HCT116 (cell line): ENCODE measurements around the gene EPHA3. TPM values are rescaled to one million over a fixed set of nuclear protein-coding genes. Genes with fewer than 3 reads are reported as not detected.

Experiments
- ATAC-seq: fragments of 200-7000 bp; cut with Tn5 transposase; 2 replicates; pipeline ENCODE4 v1.9.1; 2020; ENCODE audit warnings: mild to moderate bottlenecking, moderate library complexity
- BruUV-seq: library from RNA; stranded (reverse); fragments of 400-500 nt; replicated peaks from 2 replicates; lab custom pipeline; 2021; lab: Mats Ljungman, UMichigan
- CTCF ChIA-PET: fragments of 300-600 bp; sonication (Branson Sonifier 250); formaldehyde crosslinking; loops from one replicate; lab custom pipeline; 2021; ENCODE audit warnings: antibody characterized with exemption; lab: Charles Lee
- POLR2A ChIA-PET: fragments of 300-600, 350-600 bp; sonication (Branson Sonifier 250); formaldehyde crosslinking; loops from one replicate; lab custom pipeline; 2021; ENCODE audit warnings: antibody characterized with exemption; lab: Charles Lee
- RAD21 ChIA-PET, 2 experiments: fragments of 300-600 bp; sonication (Branson Sonifier 250); formaldehyde crosslinking; loops; one replicate each; lab custom pipeline; 2023; ENCODE audit warnings: low total read pairs in 2 of 2; ENCODE audit not compliant: uncharacterized antibody in 2 of 2, unreplicated experiment in 2 of 2, low non-redundant PET in 1 of 2; lab: Charles Lee
- DNase-seq: peaks from one replicate; pipeline ENCODE4 v3.0.0-alpha.2; 2010; ENCODE audit warnings: low read depth, low spot score
- H2AFZ ChIP-seq: fragments of 200-600 bp; shearing (Covaris generic), sonication (generic); 2 replicates; pipeline ENCODE4 v1.6.1; 2017; ENCODE audit warnings: low read depth, mixed run types, mixed read lengths, antibody characterized with exemption, low read length; ENCODE audit not compliant: poor library complexity, severe bottlenecking
- H3K27ac ChIP-seq: 2 replicates; pipeline ENCODE4 v1.5.1; 2012; ENCODE audit warnings: low read depth, low read length
- H3K27me3 ChIP-seq: fragments of 200-600 bp; sonication (generic); 2 replicates; pipeline ENCODE4 v1.6.1; 2016; ENCODE audit warnings: mixed run types, low read length, mixed read lengths; ENCODE audit not compliant: insufficient read depth
- H3K36me3 ChIP-seq, 2 experiments: fragments of 200-500 bp in 1 of 2; fragments of 200-600 bp in 1 of 2; sonication (Bioruptor generic) in 1 of 2; sonication (generic) in 1 of 2; 2 replicates each; pipeline versions ENCODE4 v1.5.1 to v1.6.1; 2014 to 2016; ENCODE audit warnings: low read length in 2 of 2, inconsistent platforms in 1 of 2, mixed read lengths in 1 of 2, mixed run types in 1 of 2; ENCODE audit not compliant: insufficient read depth in 2 of 2, control insufficient read depth in 1 of 2
- H3K4me1 ChIP-seq, 2 experiments: fragments of 200-600 bp in 1 of 2; sonication (generic) in 1 of 2; 2 replicates each; pipeline versions ENCODE4 v1.5.1 to v1.6.1; 2012 to 2017; ENCODE audit warnings: low read length in 2 of 2, inconsistent platforms in 1 of 2, mild to moderate bottlenecking in 1 of 2, mixed read lengths in 1 of 2, mixed run types in 1 of 2, moderate library complexity in 1 of 2; ENCODE audit not compliant: insufficient read depth in 2 of 2, control insufficient read depth in 1 of 2
- H3K4me2 ChIP-seq: fragments of 200-600 bp; sonication (generic); 2 replicates; pipeline ENCODE4 v1.6.1; 2017; ENCODE audit warnings: mixed run types, low read length, mixed read lengths
- H3K4me3 ChIP-seq, 2 experiments: fragments of 200-600 bp in 1 of 2; sonication (generic) in 1 of 2; replicated peaks in 1 of 2; 2 replicates each; pipeline ENCODE4 v1.5.1; 2011 to 2016; ENCODE audit warnings: low read length in 2 of 2, control low read depth in 1 of 2, low read depth in 1 of 2, mild to moderate bottlenecking in 1 of 2, mixed read lengths in 1 of 2, mixed run types in 1 of 2
- H3K79me2 ChIP-seq: fragments of 200-600 bp; sonication (generic); 2 replicates; pipeline ENCODE4 v1.6.1; 2017; ENCODE audit warnings: mild to moderate bottlenecking, mixed run types, low read length, moderate library complexity, mixed read lengths; ENCODE audit not compliant: insufficient read depth
- H3K9ac ChIP-seq: fragments of 200-600 bp; sonication (generic); 2 replicates; pipeline ENCODE4 v1.6.1; 2016; ENCODE audit warnings: low read length, mixed read lengths
- H3K9me2 ChIP-seq: fragments of 200-600 bp; sonication (generic), shearing (Covaris generic); 2 replicates; pipeline ENCODE4 v1.6.1; 2017; ENCODE audit warnings: mixed run types, mild to moderate bottlenecking, moderate library complexity; ENCODE audit not compliant: insufficient read depth
- H3K9me3 ChIP-seq, 2 experiments: fragments of 200-500 bp in 1 of 2; fragments of 200-600 bp in 1 of 2; sonication (Bioruptor generic) in 1 of 2; sonication (generic) in 1 of 2; 2 replicates each; pipeline ENCODE4 v1.6.1; 2014 to 2017; ENCODE audit warnings: low read length in 2 of 2, mixed read lengths in 2 of 2, inconsistent platforms in 1 of 2, low read depth in 1 of 2, mild to moderate bottlenecking in 1 of 2, mixed run types in 1 of 2, moderate library complexity in 1 of 2; ENCODE audit not compliant: control insufficient read depth in 1 of 2, insufficient read depth in 1 of 2
- H4K20me1 ChIP-seq: fragments of 200-600 bp; sonication (generic), shearing (Covaris generic); 2 replicates; pipeline ENCODE4 v1.6.1; 2017; ENCODE audit warnings: mixed run types, mild to moderate bottlenecking, moderate library complexity; ENCODE audit not compliant: insufficient read depth
- CEBPB ChIP-seq: IDR thresholded peaks from 2 replicates; pipeline ENCODE4 v1.6.1; 2012; ENCODE audit warnings: low read depth
- ELF1 ChIP-seq: IDR thresholded peaks from 2 replicates; pipeline ENCODE4 v1.6.1; 2012; ENCODE audit warnings: low read depth, borderline replicate concordance
- EZH2phosphoT487 ChIP-seq: fragments of 200-600 bp; IDR thresholded peaks from 2 replicates; pipeline ENCODE4 v1.6.1; 2018; ENCODE audit warnings: antibody characterized with exemption, borderline replicate concordance
- JUND ChIP-seq: IDR thresholded peaks from 2 replicates; pipeline ENCODE4 v1.6.1; 2012
- POLR2A ChIP-seq: IDR thresholded peaks from 2 replicates; pipeline ENCODE4 v1.7.0; 2011; ENCODE audit warnings: borderline replicate concordance; ENCODE audit not compliant: insufficient read depth, insufficient read length; ENCODE audit errors: extremely low read depth
- POLR2AphosphoS5 ChIP-seq: IDR thresholded peaks from 2 replicates; pipeline ENCODE4 v1.6.1; 2011; ENCODE audit warnings: mild to moderate bottlenecking, low read depth, low read length, moderate library complexity
- TCF7L2 ChIP-seq: IDR thresholded peaks from 2 replicates; pipeline ENCODE4 v1.7.0; 2011; ENCODE audit warnings: borderline replicate concordance, inconsistent platforms; ENCODE audit not compliant: insufficient read depth, insufficient read length; ENCODE audit errors: extremely low read depth
- intact Hi-C: fragments of 100-400 bp; cut with micrococcal nuclease; formaldehyde crosslinking; loops from 2 replicates; pipeline ENCODE4 v1.10.0; 2022
- total RNA-seq: library from RNA; stranded (reverse); gene quantifications from one replicate; pipeline ENCODE4 v1.2.1, GENCODE V29; 2021; ENCODE audit not compliant: unreplicated experiment

EPHA3 gene
- total RNA-seq, 1 experiment from 2014 or later: not detected

GRCh38 chr3:89373434-89373833 is 266.0 kb downstream of the EPHA3 start:
- Histone ChIP-seq H3K9ac (no peak overlapping the region), H3K79me2 (no peaks in the 10 kb centered on the region), H2AFZ (no peak overlapping the region), H3K27me3 (no peaks in the 10 kb centered on the region), H4K20me1 (no peaks in the 10 kb centered on the region), H3K9me3 (peaks cover 11 to 20% of the 10 kb centered on the region in 2 experiments; a peak in 3 of 4 replicates), H3K27ac (no peak overlapping the region), H3K36me3 (no peaks in the 10 kb centered on the region), H3K9me2 (no peaks in the 10 kb centered on the region), H3K4me2 (no peak overlapping the region), H3K4me1 (no peaks in the 10 kb centered on the region), H3K4me3 (no peak overlapping the region)
- DNase-seq: no peak
- TF ChIP-seq ELF1 (no peak), JUND (no peak), POLR2AphosphoS5 (no peak), CEBPB (no peak)
- intact Hi-C loops: no loop called here
- ChIA-PET CTCF (no interaction called here), RAD21 (no interaction called here), POLR2A (no interaction called here)
- no peak for ATAC-seq
- BruUV-seq: no TSS peak

GRCh38 chr3:89375451-89375850 is 268.0 kb downstream of the EPHA3 start:
- intact Hi-C loops: no loop called here
- ChIA-PET CTCF (no interaction called here), RAD21 (no interaction called here)

More at GRCh38 chr3:89375451-89375850, 268.0 kb downstream of the EPHA3 start:
- DNase-seq: no peak
- ATAC-seq: no peak
- Histone ChIP-seq H3K4me2 (no peak overlapping the region), H2AFZ (no peak overlapping the region), H3K79me2 (no peaks in the 10 kb centered on the region), H3K9me3 (peaks cover 18 to 31% of the 10 kb centered on the region in 2 experiments; a peak in 3 of 4 replicates), H3K27ac (no peak overlapping the region), H3K9me2 (no peaks in the 10 kb centered on the region), H3K4me1 (no peaks in the 10 kb centered on the region), H4K20me1 (no peaks in the 10 kb centered on the region), H3K36me3 (no peaks in the 10 kb centered on the region), H3K4me3 (no peak overlapping the region), H3K27me3 (no peaks in the 10 kb centered on the region), H3K9ac (no peak overlapping the region)
- no TSS peak for BruUV-seq
- POLR2A ChIA-PET: no interaction called here
- TF ChIP-seq JUND (no peak), POLR2A (no peak), EZH2phosphoT487 (no peak), TCF7L2 (no peak)
